ENCODE results near the gene DNAJC17. TPM values are rescaled to one million over a fixed set of nuclear protein-coding genes. Genes with fewer than 3 reads are reported as not detected.

The DNAJC17 gene
- total RNA-seq, 1 experiment from 2014 or later, result 36.1 TPM

DNA sequence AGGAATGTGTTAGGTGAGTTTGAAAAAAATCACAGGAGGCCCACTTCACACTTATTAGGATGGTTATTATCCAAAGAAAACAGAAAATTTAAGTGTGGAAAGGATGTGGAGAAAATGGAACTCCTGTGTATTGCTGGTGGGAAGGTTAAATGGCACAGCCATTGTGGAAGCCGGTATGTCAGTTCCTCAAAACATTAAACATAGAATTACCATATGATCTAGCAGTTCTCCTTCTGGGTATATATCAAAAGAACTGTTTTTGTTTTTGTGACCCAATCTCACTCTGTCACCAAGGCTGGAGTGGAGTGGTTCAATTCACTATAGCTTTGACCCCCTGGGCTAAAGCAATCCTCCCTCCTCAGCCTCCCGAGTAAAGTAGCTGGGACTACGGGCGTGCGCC, 10.8 kb downstream of the DNAJC17 start:
- ChIA-PET RAD21 (ENCODE audit: low non-redundant PET in 1 of 2, low total read pairs in 2 of 2, uncharacterized antibody in 2 of 2, unreplicated experiment in 2 of 2) (no interaction called here), POLR2A (interaction anchor here (0.6 to 0.9 kb wide), 2 partner anchors 8 to 40 kb away, joined by 4 read pairs; no protein-coding TSS in a partner anchor), CTCF (interaction anchor here (0.6 to 1.4 kb wide), 3 partner anchors 11 to 63 kb away, joined by 3 to 4 read pairs (median 3); no protein-coding TSS in a partner anchor)
- Histone ChIP-seq H3K4me2 (ENCODE audit: low read length) (no peak overlapping the region), H3K79me2 (ENCODE audit: insufficient read depth, low read length) (peaks cover 58% of the 10 kb centered on the region), H3K9ac (ENCODE audit: low read length) (no peak overlapping the region), H3K36me3 (ENCODE audit: control insufficient read depth in 1 of 2, insufficient read depth in 2 of 2, low read length in 2 of 2) (no peaks in the 10 kb centered on the region), H2AFZ (ENCODE audit: low read depth, low read length, poor library complexity, severe bottlenecking) (no peak overlapping the region), H3K27me3 (ENCODE audit: insufficient read depth, low read length) (no peaks in the 10 kb centered on the region), H3K9me3 (ENCODE audit: control insufficient read depth in 1 of 2, insufficient read depth in 1 of 2, low read depth in 1 of 2, low read length in 2 of 2) (no peaks in the 10 kb centered on the region), H3K4me3 (replicated peaks in 1 of 2; ENCODE audit: low read depth in 1 of 2, low read length in 2 of 2) (no peak overlapping the region), H3K27ac (ENCODE audit: low read depth, low read length) (no peak overlapping the region), H4K20me1 (ENCODE audit: insufficient read depth) (no peaks in the 10 kb centered on the region), H3K9me2 (ENCODE audit: insufficient read depth) (no peaks in the 10 kb centered on the region), H3K4me1 (ENCODE audit: control insufficient read depth in 1 of 2, insufficient read depth in 2 of 2, low read length in 2 of 2) (peaks cover 59 to 73% of the 10 kb centered on the region in 2 experiments)
- intact Hi-C loops (cut with micrococcal nuclease), result no loop called here
- no peak for DNase-seq (ENCODE audit: low read depth, low spot score)
- TF ChIP-seq EGR1 (IDR thresholded peaks at IDR 0.05; ENCODE audit: low read depth) (no peak), YY1 (IDR thresholded peaks at IDR 0.05; ENCODE audit: extremely low read depth, insufficient replicate concordance, low read depth, low read length) (no peak), ZFX (IDR thresholded peaks at IDR 0.05) (no peak), ZNF274 (IDR thresholded peaks at IDR 0.05; ENCODE audit: low read depth, low read length) (no peak)
- no peak for ATAC-seq
- BruUV-seq (replicated peaks), result no TSS peak

GRCh38 chr15:40796041-40796440, 11.2 kb downstream of the DNAJC17 start:
- ChIA-PET RAD21 (ENCODE audit: low non-redundant PET in 1 of 2, low total read pairs in 2 of 2, uncharacterized antibody in 2 of 2, unreplicated experiment in 2 of 2) (no interaction called here), CTCF (interaction anchor here (1.4 kb wide), 1 partner anchor 63 kb away, joined by 4 read pairs; no protein-coding TSS in a partner anchor), POLR2A (interaction anchor here (0.6 to 0.9 kb wide), 2 partner anchors 8 to 232 kb away, joined by 3 to 4 read pairs; no protein-coding TSS in a partner anchor)
- no peaks in the 10 kb centered on the region for H3K9me3 ChIP-seq (ENCODE audit: control insufficient read depth in 1 of 2, insufficient read depth in 1 of 2, low read depth in 1 of 2, low read length in 2 of 2)
- intact Hi-C loops (cut with micrococcal nuclease), result no loop called here
- no peak overlapping the region for H3K27ac ChIP-seq (ENCODE audit: low read depth, low read length)
- H3K4me3 ChIP-seq (replicated peaks in 1 of 2; ENCODE audit: low read depth in 1 of 2, low read length in 2 of 2), result no peak overlapping the region
- no peak overlapping the region for H3K9ac ChIP-seq (ENCODE audit: low read length)
- peaks cover 56% of the 10 kb centered on the region for H3K79me2 ChIP-seq (ENCODE audit: insufficient read depth, low read length)
- BruUV-seq (replicated peaks), result no TSS peak
- H3K27me3 ChIP-seq (ENCODE audit: insufficient read depth, low read length), result no peaks in the 10 kb centered on the region
- H3K4me2 ChIP-seq (ENCODE audit: low read length), result no peak overlapping the region
- no peak overlapping the region for H2AFZ ChIP-seq (ENCODE audit: low read depth, low read length, poor library complexity, severe bottlenecking)
- DNase-seq (ENCODE audit: low read depth, low spot score) (no peak), ATAC-seq (no peak)
- H3K36me3 ChIP-seq (ENCODE audit: control insufficient read depth in 1 of 2, insufficient read depth in 2 of 2, low read length in 2 of 2), result no peaks in the 10 kb centered on the region
- H3K4me1 ChIP-seq (ENCODE audit: control insufficient read depth in 1 of 2, insufficient read depth in 2 of 2, low read length in 2 of 2), result peaks cover 64 to 78% of the 10 kb centered on the region in 2 experiments
- no peaks in the 10 kb centered on the region for H3K9me2 ChIP-seq (ENCODE audit: insufficient read depth)
- no peaks in the 10 kb centered on the region for H4K20me1 ChIP-seq (ENCODE audit: insufficient read depth)
- TF ChIP-seq SIN3A (IDR thresholded peaks at IDR 0.05; ENCODE audit: low read depth) (no peak), ZNF274 (IDR thresholded peaks at IDR 0.05; ENCODE audit: low read depth, low read length) (no peak), ELF1 (IDR thresholded peaks at IDR 0.05; ENCODE audit: borderline replicate concordance, low read depth) (no peak), JUND (IDR thresholded peaks at IDR 0.05) (no peak), POLR2A (IDR thresholded peaks at IDR 0.05; ENCODE audit: borderline replicate concordance, extremely low read depth, insufficient read depth, insufficient read length) (no peak), CEBPB (IDR thresholded peaks at IDR 0.05; ENCODE audit: low read depth) (no peak), EGR1 (IDR thresholded peaks at IDR 0.05; ENCODE audit: low read depth) (no peak), EZH2 (IDR thresholded peaks at IDR 0.05) (no peak), MAX (IDR thresholded peaks at IDR 0.05) (no peak), ZBTB33 (IDR thresholded peaks at IDR 0.05; ENCODE audit: extremely low read depth, insufficient replicate concordance, low read length) (no peak), SP1 (IDR thresholded peaks at IDR 0.05; ENCODE audit: low read depth) (no peak), ZFX (IDR thresholded peaks at IDR 0.05) (no peak), YY1 (IDR thresholded peaks at IDR 0.05; ENCODE audit: extremely low read depth, insufficient replicate concordance, low read depth, low read length) (no peak), TCF7L2 (IDR thresholded peaks at IDR 0.05; ENCODE audit: borderline replicate concordance, extremely low read depth, insufficient read depth, insufficient read length) (no peak), CBX3 (IDR thresholded peaks at IDR 0.05; ENCODE audit: low read depth) (no peak)
- TF ChIP-seq, protein P1, sequence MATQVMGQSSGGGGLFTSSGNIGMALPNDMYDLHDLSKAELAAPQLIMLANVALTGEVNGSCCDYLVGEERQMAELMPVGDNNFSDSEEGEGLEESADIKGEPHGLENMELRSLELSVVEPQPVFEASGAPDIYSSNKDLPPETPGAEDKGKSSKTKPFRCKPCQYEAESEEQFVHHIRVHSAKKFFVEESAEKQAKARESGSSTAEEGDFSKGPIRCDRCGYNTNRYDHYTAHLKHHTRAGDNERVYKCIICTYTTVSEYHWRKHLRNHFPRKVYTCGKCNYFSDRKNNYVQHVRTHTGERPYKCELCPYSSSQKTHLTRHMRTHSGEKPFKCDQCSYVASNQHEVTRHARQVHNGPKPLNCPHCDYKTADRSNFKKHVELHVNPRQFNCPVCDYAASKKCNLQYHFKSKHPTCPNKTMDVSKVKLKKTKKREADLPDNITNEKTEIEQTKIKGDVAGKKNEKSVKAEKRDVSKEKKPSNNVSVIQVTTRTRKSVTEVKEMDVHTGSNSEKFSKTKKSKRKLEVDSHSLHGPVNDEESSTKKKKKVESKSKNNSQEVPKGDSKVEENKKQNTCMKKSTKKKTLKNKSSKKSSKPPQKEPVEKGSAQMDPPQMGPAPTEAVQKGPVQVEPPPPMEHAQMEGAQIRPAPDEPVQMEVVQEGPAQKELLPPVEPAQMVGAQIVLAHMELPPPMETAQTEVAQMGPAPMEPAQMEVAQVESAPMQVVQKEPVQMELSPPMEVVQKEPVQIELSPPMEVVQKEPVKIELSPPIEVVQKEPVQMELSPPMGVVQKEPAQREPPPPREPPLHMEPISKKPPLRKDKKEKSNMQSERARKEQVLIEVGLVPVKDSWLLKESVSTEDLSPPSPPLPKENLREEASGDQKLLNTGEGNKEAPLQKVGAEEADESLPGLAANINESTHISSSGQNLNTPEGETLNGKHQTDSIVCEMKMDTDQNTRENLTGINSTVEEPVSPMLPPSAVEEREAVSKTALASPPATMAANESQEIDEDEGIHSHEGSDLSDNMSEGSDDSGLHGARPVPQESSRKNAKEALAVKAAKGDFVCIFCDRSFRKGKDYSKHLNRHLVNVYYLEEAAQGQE (IDR thresholded peaks at IDR 0.05; ENCODE audit: low read depth), result no peak

Measured in HCT116 (cell line).